ENCODE measurements around the gene NLRP7.

DNA sequence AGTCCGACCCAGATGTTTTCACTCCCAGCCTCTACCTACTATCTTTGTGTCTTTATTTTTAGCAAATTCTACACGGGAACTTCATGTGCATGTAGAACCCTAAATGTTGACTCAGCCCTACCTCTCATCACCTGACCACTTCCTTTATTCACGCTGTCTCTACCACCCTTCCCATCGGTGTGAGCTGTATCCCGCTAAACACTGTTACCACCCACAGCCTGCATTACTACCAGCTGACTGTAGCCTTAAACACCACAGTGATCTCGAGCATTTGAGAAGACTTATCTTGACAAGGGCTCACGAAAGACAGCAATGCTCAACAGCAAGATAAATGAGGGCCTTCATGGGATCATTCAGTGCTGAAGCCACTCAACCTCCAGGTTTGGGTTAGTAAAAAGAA, 26.2 kb downstream of the NLRP7 start:
- TF ChIP-seq, protein P1, sequence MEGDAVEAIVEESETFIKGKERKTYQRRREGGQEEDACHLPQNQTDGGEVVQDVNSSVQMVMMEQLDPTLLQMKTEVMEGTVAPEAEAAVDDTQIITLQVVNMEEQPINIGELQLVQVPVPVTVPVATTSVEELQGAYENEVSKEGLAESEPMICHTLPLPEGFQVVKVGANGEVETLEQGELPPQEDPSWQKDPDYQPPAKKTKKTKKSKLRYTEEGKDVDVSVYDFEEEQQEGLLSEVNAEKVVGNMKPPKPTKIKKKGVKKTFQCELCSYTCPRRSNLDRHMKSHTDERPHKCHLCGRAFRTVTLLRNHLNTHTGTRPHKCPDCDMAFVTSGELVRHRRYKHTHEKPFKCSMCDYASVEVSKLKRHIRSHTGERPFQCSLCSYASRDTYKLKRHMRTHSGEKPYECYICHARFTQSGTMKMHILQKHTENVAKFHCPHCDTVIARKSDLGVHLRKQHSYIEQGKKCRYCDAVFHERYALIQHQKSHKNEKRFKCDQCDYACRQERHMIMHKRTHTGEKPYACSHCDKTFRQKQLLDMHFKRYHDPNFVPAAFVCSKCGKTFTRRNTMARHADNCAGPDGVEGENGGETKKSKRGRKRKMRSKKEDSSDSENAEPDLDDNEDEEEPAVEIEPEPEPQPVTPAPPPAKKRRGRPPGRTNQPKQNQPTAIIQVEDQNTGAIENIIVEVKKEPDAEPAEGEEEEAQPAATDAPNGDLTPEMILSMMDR (conservative IDR thresholded peaks at IDR 0.05; ENCODE audit: low read depth, low read length) = no peak
- TF ChIP-seq EZH2 (IDR thresholded peaks at IDR 0.05; ENCODE audit: borderline replicate concordance, low read depth, low read length, poor library complexity, severe bottlenecking) = no peak
